Stimulated activated CD4-positive, alpha-beta T cell treated with anti-CD3 and anti-CD28 coated beads, TNF-alpha, amount 100 ng/mL, for 24 hours (primary cell): Measurements from ENCODE around the gene UGT1A5.

Source experiments
- DNase-seq, 3 experiments: peaks; one replicate each; pipeline ENCODE4 v3.0.0-alpha.2; 2020; ENCODE audit warnings: low read depth in 3 of 3

UGT1A5 gene

DNA sequence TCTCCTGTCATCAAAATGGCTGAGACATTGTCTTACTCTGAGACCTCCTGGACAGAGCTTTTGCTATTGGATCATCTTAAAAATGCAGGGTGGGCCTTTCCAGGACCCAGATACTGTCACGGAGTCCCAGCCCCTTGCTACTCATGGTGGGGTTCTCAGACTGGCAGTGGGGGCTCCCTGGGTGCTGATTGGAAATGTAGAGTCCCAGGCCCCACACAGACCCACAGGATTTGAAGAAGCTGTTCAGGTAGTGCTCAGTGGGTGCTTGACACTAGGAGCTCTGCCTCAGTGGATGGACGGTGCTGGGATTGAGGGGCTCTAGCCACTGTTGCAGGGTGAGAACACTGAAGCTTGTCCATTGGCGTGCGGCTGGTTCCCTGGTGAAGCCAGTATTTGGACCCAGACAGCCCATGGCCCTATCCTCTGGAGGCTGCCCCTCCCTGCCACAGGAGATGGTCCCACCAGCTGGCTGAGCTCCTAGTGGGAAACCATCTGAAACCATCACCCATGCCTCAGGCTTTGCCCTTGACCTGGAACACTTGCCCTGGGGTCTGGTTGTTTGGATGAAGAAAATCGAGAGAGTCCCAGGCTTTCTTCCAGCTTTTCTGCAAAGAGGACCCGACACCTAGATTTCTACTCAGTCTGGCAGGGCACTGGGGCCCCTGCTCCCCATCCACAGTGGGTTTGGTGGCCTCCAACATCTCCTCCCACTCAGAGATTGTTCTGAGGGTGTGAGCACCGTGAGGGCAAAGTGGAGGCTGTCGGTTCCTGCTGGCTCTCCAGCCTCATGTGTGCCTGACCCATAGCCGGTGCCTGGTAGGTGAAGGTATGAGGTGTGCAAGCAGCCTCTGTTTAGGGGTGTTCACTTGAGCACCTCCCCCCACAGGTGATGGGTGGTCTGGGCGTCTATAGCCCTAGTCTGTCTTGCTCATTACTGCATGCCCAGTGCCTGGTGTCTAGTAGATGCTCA, 95.5 kb downstream of the UGT1A5 start:
- no peak for DNase-seq

DNA sequence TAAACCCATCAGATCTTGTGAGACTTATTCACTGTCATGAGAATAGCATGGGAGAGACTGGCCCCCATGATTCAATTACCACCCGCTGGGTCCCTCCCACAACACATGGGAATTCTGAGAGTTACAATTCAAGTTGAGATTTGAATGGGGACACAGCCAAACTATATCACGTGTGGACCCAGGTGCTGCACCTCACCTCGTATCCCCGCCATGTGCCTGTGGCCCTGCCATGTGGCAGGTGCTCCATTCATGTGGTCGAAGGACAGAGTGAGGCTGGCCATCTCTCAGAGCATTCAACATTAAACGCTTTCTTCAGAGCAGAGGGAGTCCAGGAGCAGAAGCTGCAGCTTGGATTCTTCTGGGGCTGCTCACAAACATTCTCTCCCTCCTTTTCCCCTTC, 97.7 kb downstream of the UGT1A5 start:
- no peak for DNase-seq

DNA sequence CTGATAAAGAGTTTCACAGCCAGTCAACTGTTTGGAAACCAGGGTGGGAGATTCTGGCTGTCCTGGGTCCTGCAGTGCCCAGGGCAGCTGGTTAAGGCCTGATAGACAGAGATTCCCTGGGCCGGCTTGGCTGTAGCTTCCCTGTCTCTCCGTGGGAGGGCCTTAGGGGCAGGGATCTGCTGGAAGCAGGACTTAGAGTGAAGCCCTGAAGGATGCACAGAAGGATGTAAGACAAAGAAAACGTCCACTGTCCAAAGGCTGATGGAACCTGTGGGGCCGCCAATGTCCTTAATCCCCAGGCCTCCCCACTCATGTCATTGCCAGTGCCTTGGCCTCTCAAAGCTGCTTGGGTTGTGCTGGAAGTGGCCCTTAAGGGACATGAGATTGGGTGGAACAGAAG, 98.4 kb downstream of the UGT1A5 start:
- DNase-seq = no peak

DNA sequence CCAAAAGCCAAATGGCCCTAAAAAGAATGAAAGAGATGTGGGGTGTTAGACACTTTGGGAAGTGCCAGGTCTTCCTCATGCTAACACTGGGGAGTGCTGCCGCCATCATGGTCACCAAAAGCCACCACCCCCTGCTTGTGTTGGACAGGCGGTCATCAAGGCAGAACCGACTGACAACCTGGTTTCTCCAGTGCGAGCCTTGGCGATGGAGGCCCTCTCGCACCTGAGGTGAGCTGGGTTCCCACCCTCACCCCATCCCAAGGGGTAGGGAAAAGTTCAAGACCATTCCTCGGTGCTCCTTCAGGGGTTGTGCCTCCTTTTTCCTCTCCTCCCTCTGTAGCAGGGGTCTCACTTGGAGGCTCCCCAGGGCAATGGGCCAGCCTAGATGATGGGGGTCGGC, 99.0 kb downstream of the UGT1A5 start:
- DNase-seq = no peak

DNA sequence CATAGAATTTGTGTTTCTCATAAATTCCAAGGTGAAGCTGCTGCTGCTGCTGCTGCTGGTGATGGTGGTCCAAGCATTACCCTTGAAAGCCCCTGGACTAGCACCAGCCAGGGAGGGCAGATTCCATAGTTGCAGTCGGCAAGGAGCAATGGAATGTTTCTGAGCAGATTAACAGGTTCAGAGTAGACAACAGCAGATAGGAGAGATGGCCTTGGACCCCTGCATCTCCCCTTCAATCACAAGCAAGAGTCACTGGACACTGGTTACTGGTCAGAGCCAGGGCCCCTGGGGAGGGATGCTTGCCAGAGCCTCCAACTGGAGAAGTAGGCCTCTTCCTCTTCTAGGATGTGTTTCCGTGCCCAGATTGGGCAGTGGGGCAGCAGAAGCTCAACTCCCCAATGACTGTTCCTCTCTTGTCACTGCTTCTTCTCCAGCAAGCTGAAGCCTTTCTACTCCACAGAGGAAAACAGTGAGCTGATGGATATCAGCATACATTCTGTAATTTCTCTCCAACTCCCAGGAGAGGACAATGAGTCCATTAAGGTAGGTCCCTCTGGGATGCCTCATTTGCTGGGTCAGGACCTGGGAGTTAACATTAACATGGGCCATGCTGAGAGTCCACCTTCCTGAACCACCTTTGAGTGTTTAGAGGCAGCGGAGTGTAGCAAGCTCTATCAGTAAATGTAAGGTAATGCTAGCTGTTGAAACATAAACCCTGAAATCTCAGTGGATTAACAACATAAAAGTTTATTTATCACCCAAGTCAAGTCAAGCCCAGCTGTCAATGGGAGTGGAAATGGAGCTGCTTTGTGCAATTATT, 100.7 kb downstream of the UGT1A5 start:
- DNase-seq = no peak

DNA sequence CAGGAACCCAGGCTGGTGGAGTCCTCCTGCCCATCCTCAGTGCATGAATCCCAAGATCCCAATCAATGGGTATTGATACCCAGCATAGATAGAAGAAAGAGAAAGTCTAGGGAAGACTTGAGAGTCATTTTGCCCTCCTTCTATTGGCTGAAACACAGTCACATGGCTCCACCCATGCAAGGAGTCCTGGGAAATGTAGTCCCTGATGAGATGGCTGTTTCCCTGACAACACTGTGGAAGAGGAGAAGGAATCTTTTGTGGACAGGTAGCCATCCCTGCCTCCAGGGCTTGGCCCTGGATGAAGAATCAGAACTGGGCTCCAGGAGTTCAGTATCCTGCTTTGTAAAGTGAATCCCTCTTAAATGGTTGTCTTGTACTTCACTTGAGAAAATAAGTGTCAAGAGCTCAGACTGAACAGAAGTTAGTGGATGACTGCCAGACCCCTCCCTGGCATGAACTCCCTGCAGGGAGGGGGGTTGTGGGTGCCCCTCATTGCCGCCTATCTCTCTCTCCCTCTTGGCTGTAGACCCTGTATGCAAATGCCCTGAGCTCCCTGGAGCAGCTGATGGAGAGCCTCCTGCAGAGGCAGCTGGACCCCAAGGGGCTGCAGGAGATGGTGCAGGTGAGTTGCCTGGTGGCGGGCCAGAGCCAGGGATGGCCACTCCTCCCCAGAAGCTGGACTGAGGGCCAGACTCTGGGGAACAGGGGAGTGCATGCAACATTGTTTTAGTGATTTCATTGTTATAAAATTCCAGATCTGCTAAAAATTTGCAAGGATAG, 101.5 kb downstream of the UGT1A5 start:
- DNase-seq = no peak

DNA sequence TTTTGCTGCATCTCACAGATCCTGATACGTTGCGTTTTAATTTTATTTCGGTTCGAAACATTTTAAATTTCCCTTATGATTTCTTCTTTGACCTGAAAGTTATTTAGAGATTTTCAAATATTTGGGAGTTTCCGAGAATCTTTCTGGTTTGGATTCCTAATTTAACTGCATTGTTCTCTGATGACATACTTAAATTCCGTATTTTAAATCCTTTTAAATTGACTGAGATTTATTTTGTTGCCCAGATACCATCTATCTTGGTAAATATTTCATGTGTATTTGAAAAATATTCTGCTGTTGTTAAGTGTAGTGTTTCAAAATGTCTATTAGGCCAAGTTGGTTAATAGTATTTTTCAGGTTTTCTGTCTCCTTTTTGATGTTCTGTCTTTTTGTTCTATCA, 103.2 kb downstream of the UGT1A5 start:
- DNase-seq = no peak

DNA sequence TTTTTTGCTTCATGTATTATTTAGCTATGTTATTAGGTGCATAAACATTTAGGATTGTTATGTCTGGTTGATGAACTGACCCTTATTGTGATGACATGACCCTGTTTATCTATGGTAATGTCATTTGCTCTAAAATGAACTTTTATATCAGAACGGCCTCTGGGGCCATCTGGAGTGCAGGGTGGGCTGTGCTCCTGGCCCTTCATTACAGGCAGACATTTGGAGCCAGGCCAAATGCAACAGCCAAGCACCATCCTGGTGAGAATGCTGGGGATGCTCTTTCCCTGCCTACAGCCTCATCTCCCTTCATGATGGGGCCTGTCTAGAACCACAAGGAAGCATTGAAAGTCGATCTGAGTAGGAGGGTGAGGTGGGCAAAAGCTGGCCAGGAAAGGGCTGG, 103.6 kb downstream of the UGT1A5 start:
- DNase-seq = no peak

DNA sequence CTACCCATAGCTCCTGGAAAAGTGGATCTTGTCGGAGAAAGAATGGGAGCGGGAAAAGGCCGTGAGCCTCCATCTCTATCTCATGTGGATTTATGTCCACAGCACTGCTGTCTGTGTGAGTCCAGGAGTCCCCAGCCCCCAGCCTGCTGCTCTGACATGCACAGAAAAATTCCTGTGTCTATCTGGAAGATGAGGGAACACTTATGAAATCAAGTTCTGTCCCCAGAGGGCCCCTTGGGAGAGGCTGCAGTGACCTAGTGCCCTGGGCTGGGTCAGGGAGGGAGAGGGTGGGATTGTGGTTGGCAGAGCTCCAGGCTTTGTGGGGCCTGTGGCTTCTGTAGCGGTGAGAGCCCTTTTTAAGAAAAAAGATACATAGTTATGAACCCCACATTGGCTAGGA, 104.1 kb downstream of the UGT1A5 start:
- no peak for DNase-seq

DNA sequence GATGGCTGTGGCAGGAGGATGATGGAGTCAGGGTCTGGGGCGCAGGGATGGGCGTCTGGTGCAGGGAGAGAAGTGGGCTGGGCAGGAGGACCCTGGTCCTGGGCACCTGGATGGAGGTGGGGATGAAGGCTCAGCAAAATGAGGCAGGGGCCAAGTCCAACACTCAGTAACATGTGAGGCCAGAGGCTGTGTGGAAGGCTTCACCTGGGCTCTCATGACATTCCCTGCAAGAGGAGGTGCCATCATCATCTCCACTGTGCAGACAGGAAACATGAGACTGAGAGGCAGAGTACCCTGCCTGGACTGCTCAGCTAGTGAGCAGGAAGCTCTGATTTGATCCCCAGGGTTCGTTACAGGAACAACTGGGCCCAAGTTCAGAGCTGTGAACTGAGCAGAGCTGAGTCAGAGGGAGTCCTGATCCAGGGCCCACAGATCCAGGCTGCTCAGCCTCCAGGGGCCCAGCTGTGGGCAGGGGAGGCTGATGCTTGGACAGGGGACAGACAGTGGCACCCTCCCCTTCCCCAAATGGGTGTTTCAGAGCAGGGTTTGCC, 104.7 kb downstream of the UGT1A5 start:
- no peak for DNase-seq

DNA sequence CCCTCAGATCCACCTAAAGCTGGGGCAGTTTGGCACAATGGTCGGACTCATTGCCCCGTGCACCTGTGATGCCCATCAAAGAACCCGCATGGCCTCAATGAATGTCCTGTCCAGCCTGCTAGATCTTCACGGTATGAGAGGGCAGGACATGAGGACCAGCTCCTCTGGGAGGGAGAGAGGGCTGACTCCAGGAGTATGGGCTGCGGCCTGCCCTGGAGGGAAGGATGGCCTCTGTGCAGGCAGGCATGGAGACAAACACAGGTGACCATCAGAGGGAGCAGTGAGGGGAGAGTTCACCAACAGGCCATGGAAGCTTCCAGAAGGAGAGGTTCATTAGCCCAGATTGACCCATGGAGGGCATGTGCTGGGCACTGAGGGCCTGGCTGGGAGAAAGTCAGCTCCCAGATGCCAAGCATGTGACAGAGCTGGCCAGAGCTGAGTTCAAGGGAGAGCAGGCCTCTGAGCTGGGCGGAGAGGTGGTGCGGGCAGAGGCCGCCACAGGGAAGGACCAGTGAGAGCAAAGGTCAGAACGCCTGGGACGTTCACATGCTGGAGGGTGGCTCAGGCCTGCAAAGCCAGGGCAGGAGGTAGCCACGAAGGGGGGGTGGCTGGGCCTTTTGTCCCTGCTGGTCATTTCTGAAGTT, 105.4 kb downstream of the UGT1A5 start:
- no peak for DNase-seq

DNA sequence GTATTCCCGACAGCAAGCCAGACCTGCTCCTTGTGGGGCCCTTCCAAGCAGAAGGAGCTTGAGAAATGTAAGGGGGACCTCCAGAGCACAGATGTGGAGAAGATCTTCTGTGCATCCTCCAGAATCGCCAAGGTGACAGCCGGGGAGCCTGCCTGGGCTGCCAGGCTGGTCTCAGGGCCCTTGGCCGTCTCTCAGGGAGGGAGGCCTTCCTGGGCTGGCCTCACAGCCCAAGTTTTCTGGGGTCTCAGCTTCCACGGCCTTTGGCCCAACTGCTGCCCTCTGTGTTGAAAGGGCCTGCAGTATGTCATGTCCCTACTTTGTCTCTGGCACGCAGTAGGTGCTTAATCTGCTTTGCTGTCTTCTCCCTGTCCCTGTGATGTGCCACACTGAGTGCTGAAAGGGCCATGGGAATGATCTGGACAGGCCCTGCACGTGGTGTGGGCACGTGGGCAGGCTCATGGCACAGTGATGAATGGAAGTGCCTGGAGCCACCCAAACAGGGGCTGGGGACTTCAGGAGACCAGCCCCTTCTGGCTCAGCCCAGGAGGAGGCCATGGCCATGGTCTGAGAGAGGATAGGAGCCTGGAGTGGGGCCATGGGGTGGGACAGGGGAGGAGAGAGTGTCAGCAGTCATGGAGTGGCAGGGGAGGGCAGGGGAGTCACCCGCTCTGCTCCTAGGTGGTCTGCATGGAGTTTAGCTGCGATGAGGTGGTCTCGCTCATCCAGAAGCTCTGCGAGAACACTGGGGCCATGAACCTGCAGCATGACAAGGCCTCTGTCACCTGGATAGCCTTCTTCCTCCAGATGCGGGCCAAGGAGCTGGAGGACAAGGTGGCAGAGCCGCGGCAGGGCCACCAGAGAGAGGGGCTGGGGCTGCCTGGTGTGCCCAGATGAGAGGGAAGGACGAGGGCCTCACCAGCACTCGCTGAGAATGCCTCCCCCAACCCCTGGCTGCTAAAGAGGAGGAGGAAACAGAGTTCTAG, 106.2 kb downstream of the UGT1A5 start:
- DNase-seq = no peak

DNA sequence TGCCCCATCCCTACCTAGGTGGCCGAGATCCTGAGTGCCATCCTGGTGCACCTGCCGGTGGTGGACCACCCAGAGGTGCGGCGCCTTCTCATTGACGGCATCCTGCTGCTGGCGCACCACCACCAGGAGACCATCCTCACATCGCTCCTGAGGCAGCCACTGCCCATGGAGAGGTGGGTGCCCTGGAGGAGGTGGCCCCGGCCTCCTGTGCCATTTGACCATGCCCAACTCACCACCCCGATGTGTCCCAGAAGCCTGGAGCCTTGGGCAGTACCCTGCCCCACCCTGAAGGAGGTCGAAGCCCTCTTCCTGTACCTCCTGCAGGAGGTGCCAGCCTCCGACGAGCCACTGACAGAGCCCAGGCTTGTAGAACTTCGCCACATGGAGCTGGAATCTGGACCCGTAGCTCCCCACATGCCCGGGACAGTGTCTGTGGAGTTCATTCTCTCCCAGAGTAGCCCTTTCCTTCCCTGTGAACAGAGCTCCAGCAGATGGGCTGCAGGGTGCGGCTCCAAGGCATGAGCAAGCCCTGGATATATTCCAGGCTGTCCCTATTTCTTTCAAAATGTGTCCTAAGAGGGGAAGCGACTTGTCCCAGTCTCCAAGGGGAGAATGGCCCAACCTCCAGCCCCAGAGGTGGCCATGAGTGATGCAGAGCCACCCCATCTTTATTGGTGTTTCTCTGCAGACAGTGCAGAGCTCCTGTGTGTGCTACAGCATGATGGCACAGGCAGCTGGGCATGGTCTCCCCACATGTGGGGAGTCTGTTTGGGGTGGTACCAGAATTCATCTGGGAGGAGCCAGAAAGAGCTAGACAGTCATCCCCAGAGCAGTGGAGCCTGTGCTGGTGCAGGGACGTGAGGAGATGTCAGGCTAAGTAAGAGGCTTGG, 107.4 kb downstream of the UGT1A5 start:
- no peak for DNase-seq

DNA sequence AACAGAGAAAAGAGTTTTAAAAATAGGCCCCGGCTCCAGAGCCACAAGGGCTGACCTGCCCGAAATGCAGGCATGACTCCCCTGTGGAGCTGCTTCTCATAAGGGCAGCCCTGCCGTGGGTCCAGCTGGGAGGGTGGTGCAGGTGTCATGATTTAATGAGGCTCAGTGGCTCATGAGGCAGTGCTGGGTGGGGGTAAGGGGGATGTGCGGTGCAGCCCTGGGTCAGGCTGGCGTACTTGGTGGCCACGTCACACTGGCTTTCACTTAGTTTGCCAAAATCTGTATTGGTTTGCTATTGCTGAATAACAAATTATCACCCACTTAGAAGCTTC, 108.0 kb downstream of the UGT1A5 start:
- no peak for DNase-seq

DNA sequence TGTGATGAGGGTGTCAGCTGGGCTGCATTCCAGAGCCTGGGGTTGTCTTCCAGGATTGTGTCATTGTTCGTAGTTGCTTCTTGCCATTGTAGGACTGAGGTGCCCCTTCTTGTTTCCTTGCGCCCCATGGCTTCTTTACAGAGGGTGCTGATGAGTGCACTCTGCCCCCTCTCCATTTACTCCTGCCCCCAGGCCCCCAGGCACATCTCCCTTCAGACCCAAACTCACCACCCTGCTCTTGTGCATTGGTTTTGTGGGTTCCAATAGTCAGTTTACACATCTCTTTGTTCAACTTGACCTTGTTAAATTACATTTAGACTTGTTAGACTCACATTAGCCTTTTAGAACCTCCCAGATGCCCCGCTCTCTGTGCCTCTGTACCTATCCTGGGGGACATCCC, 108.5 kb downstream of the UGT1A5 start:
- DNase-seq = no peak

DNA sequence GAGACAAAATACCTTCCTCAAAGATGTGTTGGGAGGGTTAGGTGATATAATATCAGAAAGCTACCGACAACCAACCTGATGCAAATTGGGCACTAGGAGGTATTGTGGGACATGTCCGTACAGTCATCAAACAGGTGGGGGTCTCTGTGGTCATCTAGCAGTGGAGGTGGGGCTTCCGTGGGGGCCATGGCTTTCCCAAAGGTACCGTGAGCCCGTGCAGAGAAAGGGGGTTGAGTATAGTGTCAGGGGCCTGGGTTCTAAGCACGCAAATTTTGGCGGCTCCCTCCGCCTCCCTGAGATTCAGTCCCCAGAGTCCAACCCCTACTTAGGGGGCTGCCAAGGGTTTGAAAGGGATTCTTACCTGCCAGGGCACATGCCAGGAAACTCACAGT, 109.0 kb downstream of the UGT1A5 start:
- DNase-seq = no peak

DNA sequence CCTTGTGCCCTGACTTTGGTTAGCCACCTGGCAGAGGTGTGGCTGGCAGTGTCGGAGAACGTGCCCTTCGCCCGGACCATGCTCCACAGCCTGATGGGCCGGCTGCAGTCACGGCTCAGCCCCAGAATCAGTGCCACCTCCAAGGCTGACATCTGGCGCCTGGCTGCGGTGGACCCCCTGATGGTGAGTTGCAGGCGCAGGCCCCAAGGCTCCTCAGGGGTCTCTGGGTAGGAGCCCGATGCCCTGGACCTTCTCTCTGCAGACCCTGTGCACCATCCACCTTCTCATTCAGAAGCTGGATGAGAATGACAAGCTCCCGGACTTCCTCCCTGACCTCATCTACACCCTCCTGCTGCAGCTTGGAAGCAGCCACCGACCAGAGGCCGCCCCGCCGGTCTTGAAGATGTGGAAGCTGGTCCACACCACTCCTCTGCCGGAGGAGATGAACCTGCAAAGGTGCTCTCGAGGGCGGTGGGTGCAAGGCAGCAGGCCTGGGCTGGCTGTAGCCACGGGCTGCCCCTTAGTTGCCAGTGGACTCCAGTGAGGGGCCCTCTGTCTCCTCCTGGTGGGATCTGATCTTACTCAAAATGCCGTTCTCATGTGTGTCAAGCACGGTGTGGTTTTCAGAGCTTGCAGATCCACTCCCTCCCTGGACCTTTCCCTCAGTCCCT, 109.5 kb downstream of the UGT1A5 start:
- DNase-seq = no peak
